GM12878 (cell line): ENCODE data around the gene EDEM2. TPM values are rescaled to one million over a fixed set of nuclear protein-coding genes. Genes with fewer than 3 reads are reported as not detected.

Experiments used
- ATAC-seq: fragments of 200-7000 bp; cut with Tn5 transposase; 3 replicates; pipeline ENCODE4 v1.9.1; 2020; ENCODE audit warnings: mild to moderate bottlenecking, moderate library complexity
- BruUV-seq: library from RNA; stranded (reverse); fragments of 400-500 nt; replicated peaks from 2 replicates; lab custom pipeline; 2021; lab: Mats Ljungman, UMichigan
- CTCF ChIA-PET: fragments of 300-600 bp; sonication (Branson Sonifier 250); formaldehyde crosslinking; extraction: SDS; loops from one replicate; lab custom pipeline; 2021; ENCODE audit warnings: inconsistent platforms; lab: Yijun Ruan, JAX
- POLR2A ChIA-PET: fragments of 350-600 bp; formaldehyde crosslinking; extraction: SDS; loops from one replicate; lab custom pipeline; 2021; ENCODE audit warnings: inconsistent platforms; lab: Charles Lee
- RAD21 ChIA-PET: fragments of 300-600 bp; sonication (Branson Sonifier 250); formaldehyde crosslinking; loops from one replicate; lab custom pipeline; 2023; ENCODE audit warnings: antibody characterized with exemption; ENCODE audit not compliant: unreplicated experiment; lab: Charles Lee
- SMC1A ChIA-PET: fragments of 300-600 bp; sonication (Branson Sonifier 250); formaldehyde crosslinking; loops from one replicate; lab custom pipeline; 2023; ENCODE audit not compliant: unreplicated experiment, uncharacterized antibody; lab: Charles Lee
- DNase-seq: peaks from one replicate; pipeline ENCODE4 v3.0.0-alpha.2; 2011; ENCODE audit warnings: low read depth, low spot score
- FAIRE-seq: peaks from 3 replicates; lab custom pipeline; 2011; peaks lifted over from hg19 to GRCh38; lab: Jason Lieb, UNC
- H2AFZ ChIP-seq: 2 replicates; pipeline ENCODE4 v1.6.0; 2011; ENCODE audit warnings: low read depth, low read length, control low read depth; ENCODE audit not compliant: control insufficient read depth
- H3K27ac ChIP-seq: 2 replicates; pipeline ENCODE4 v1.5.1; 2011; ENCODE audit warnings: control low read depth; ENCODE audit not compliant: control insufficient read depth, insufficient read depth
- H3K27me3 ChIP-seq, 2 experiments: replicated peaks in 1 of 2; 2 replicates each; pipeline versions ENCODE4 v1.6.0 to v1.6.1; 2011; ENCODE audit warnings: low read length in 1 of 2; ENCODE audit not compliant: control insufficient read depth in 2 of 2, insufficient read depth in 2 of 2
- H3K36me3 ChIP-seq, 2 experiments: 2 replicates each; pipeline ENCODE4 v1.5.1; 2011; ENCODE audit warnings: low read length in 1 of 2; ENCODE audit not compliant: control insufficient read depth in 2 of 2, insufficient read depth in 2 of 2
- H3K4me1 ChIP-seq: 2 replicates; pipeline ENCODE4 v1.6.1; 2011; ENCODE audit warnings: mild to moderate bottlenecking, low read length, moderate library complexity, mixed read lengths; ENCODE audit not compliant: control insufficient read depth, insufficient read depth
- H3K4me2 ChIP-seq: 2 replicates; pipeline ENCODE4 v1.6.0; 2011; ENCODE audit warnings: control low read depth; ENCODE audit not compliant: control insufficient read depth, insufficient read depth
- H3K4me3 ChIP-seq: fragments of 200-600 bp; sonication (generic); 2 replicates; pipeline ENCODE4 v1.5.1; 2016
- H3K79me2 ChIP-seq: 2 replicates; pipeline ENCODE4 v1.6.0; 2011; ENCODE audit warnings: low read length; ENCODE audit not compliant: control insufficient read depth, insufficient read depth
- H3K9ac ChIP-seq: 2 replicates; pipeline ENCODE4 v1.8.0; 2011; ENCODE audit warnings: low read length, control low read depth, mixed read lengths; ENCODE audit not compliant: control insufficient read depth, insufficient read depth
- H3K9me3 ChIP-seq: replicated peaks from 3 replicates; pipeline ENCODE4 v1.5.1; 2011; ENCODE audit warnings: mild to moderate bottlenecking, low read length; ENCODE audit not compliant: control insufficient read depth, insufficient read depth
- H4K20me1 ChIP-seq: 2 replicates; pipeline ENCODE4 v1.6.0; 2011; ENCODE audit not compliant: control insufficient read depth, insufficient read depth
- BCLAF1 ChIP-seq: fragments of 450-650 bp; IDR thresholded peaks from 2 replicates; pipeline ENCODE4 v1.6.1; 2017; ENCODE audit warnings: antibody characterized with exemption, mild to moderate bottlenecking, moderate library complexity
- DPF2 ChIP-seq: fragments of 450-650 bp; IDR thresholded peaks from 2 replicates; pipeline ENCODE4 v1.6.1; 2017; ENCODE audit warnings: mild to moderate bottlenecking
- WGBS: methylation state at CpG from one replicate; pipeline ENCODE4 v1.1.6; 2016; ENCODE audit warnings: low lambda C conversion rate; ENCODE audit not compliant: insufficient replicate concordance, insufficient coverage; ENCODE audit errors: missing lambda C conversion rate; 5-methylcytosine and 5-hydroxymethylcytosine counted together
- in situ Hi-C: fragments of 300-500 bp; cut with MboI; formaldehyde crosslinking; loops from 9 replicates; pipeline ENCODE4 v1.14.3; 2018; ENCODE audit warnings: mixed read lengths
- intact Hi-C: fragments of 100-400 bp; cut with micrococcal nuclease; formaldehyde crosslinking; loops from one replicate; pipeline ENCODE4 v1.14.2; 2022; ENCODE audit not compliant: unreplicated experiment
- polyA plus RNA-seq, 11 experiments: library from polyadenylated mRNA; depleted of rRNA in 4 of 11; unstranded in 6 of 11; stranded (reverse) in 5 of 11; fragments of >200 nt; fragmentation: Nextera tagmentation in 4 of 11; fragmentation: Illumina TruSeq in 1 of 11; extraction: Ambion mirVana in 4 of 11; extraction: Trizol in 1 of 11; gene quantifications; 1 replicate in 1 of 11; 2 replicates in 10 of 11; pipeline versions ENCODE4 v1.2.1 to v1.2.3, GENCODE V29; 2011 to 2016; ENCODE audit warnings: inconsistent platforms in 2 of 11, missing spikeins in 2 of 11, low read depth in 1 of 11
- total RNA-seq, 4 experiments: library from RNA; depleted of rRNA in 3 of 4; stranded (reverse); fragments of >200 nt in 3 of 4; fragmentation: Illumina TruSeq in 1 of 4; extraction: Trizol in 1 of 4; gene quantifications; 2 replicates each; pipeline versions ENCODE4 v1.2.1 to v1.2.3, GENCODE V29; 2013 to 2021

EDEM2 gene
- total and polyA plus RNA-seq, 10 of the 15 experiments (the other 5 are each of a cell fraction or from before 2014, with no cell fraction given), result 9.9 to 24.8 (median 14.8) TPM

GRCh38 chr20:35116258-35116657 lies 30.9 kb downstream of the EDEM2 start:
- no peak for FAIRE-seq
- SMC1A ChIA-PET, result interaction anchor here (1.5 kb wide), 1 partner anchor 20 kb away, joined by 3 read pairs; no protein-coding TSS in a partner anchor

More at GRCh38 chr20:35116258-35116657, 30.9 kb downstream of the EDEM2 start:
- Histone ChIP-seq H3K27ac (no peak overlapping the region), H3K4me3 (no peak overlapping the region), H2AFZ (no peak overlapping the region), H3K9me3 (no peaks in the 10 kb centered on the region), H3K4me1 (no peaks in the 10 kb centered on the region), H4K20me1 (no peaks in the 10 kb centered on the region), H3K36me3 (peaks cover 0 to 16% of the 10 kb centered on the region in 2 experiments; a peak in 3 of 4 replicates), H3K9ac (no peak overlapping the region), H3K27me3 (no peaks in the 10 kb centered on the region), H3K4me2 (no peak overlapping the region), H3K79me2 (no peaks in the 10 kb centered on the region)
- DNase-seq, result no peak
- POLR2A ChIA-PET, result no interaction called here
- TF ChIP-seq BCLAF1, result no peak
- no peak for TF ChIP-seq DPF2
- intact Hi-C loops (no loop called here), in situ Hi-C loops (no loop called here)
- RAD21 ChIA-PET, result no interaction called here
- ATAC-seq, result no peak
- 95% methylated on average over 4 of the region's 4 CpGs for WGBS
- no TSS peak for BruUV-seq
- CTCF ChIA-PET, result interaction anchor here (0.6 to 2.0 kb wide), 3 partner anchors 20 to 666 kb away, joined by 3 to 5 read pairs (median 3); no protein-coding TSS in a partner anchor
